Peyer's patch (tissue), 4 donors: ENCODE data around the gene CTLA4. TPM values are rescaled to one million over a fixed set of nuclear protein-coding genes. Genes with fewer than 3 reads are reported as not detected.

ENCODE experiments used
- DNase-seq, 3 donors: peaks; one replicate each; pipeline ENCODE4 v3.0.0-alpha.2; 2017 to 2019
- H3K27ac ChIP-seq, 4 donors: fragments of 200-600 bp; sonication (generic); one replicate each; pipeline ENCODE4 v1.5.1; 2016 to 2019
- H3K27me3 ChIP-seq, 2 donors: fragments of 200-600 bp; sonication (generic); one replicate each; pipeline ENCODE4 v1.5.1; 2019
- H3K36me3 ChIP-seq, 3 donors: fragments of 200-600 bp; sonication (generic); one replicate each; pipeline ENCODE4 v1.5.1; 2016 to 2019
- H3K4me1 ChIP-seq, 4 donors: fragments of 200-600 bp; sonication (generic); one replicate each; pipeline ENCODE4 v1.5.1; 2016 to 2019
- H3K4me3 ChIP-seq, 4 donors: fragments of 200-600 bp; sonication (generic); 1 replicate in 3 of 4; 2 replicates in 1 of 4; pipeline ENCODE4 v1.5.1; 2016 to 2019; ENCODE audit warnings: mild to moderate bottlenecking in 1 of 4
- H3K9me3 ChIP-seq, 4 donors: fragments of 200-600 bp; sonication (generic); one replicate each; pipeline ENCODE4 v1.5.1; 2016 to 2019; ENCODE audit warnings: mild to moderate bottlenecking in 1 of 4
- POLR2A ChIP-seq, 2 donors: fragments of 450-650 bp; IDR thresholded peaks; one replicate each; pipeline ENCODE4 v1.5.1; 2017; ENCODE audit warnings: antibody characterized with exemption in 2 of 2, mild to moderate bottlenecking in 2 of 2, moderate library complexity in 2 of 2
- total RNA-seq, 4 donors: library from RNA; depleted of rRNA; stranded (reverse); fragments of >200 nt; gene quantifications; one replicate each; pipeline ENCODE4 v1.1.0, GENCODE V29; 2016
- TF ChIP-seq, protein P1 (sequence below), 6 experiments: fragments of 450-650 bp in 4 of 6; fragments of 200-600 bp in 2 of 6; sonication (generic) in 1 of 6; IDR thresholded peaks; one replicate each; pipeline ENCODE4 v1.5.1; 2017 to 2019; ENCODE audit warnings: antibody characterized with exemption in 6 of 6, mild to moderate bottlenecking in 3 of 6, moderate library complexity in 1 of 6

The CTLA4 gene
- total RNA-seq, 4 donors from 2014 or later: 42.1 TPM; not detected in 3

DNA sequence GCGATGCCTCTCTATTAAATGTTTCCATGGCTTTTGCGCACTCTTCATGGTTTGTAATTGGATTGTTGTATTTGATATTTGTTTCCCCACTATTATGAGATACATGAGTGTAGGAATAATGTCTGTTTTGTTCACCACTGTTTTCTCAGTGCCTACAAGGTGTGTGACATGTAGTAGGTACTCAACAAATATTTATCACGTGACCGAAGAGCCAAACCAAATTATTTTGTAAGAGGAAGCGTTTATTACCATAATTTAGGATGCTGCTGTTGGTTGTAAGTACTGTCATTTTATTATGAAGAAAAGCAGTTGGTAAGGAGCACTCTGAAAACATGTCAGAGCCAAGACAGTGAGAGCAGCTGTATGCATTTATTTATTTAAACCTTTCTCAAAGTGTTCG is 32.2 kb upstream of the CTLA4 start:
- DNase-seq: no peak
- Histone ChIP-seq H3K9me3 (no peaks in the 10 kb centered on the region), H3K27ac (no peak overlapping the region), H3K27me3 (no peaks in the 10 kb centered on the region), H3K36me3 (no peaks in the 10 kb centered on the region), H3K4me3 (no peak overlapping the region), H3K4me1 (no peaks in the 10 kb centered on the region)
- TF ChIP-seq, protein P1, sequence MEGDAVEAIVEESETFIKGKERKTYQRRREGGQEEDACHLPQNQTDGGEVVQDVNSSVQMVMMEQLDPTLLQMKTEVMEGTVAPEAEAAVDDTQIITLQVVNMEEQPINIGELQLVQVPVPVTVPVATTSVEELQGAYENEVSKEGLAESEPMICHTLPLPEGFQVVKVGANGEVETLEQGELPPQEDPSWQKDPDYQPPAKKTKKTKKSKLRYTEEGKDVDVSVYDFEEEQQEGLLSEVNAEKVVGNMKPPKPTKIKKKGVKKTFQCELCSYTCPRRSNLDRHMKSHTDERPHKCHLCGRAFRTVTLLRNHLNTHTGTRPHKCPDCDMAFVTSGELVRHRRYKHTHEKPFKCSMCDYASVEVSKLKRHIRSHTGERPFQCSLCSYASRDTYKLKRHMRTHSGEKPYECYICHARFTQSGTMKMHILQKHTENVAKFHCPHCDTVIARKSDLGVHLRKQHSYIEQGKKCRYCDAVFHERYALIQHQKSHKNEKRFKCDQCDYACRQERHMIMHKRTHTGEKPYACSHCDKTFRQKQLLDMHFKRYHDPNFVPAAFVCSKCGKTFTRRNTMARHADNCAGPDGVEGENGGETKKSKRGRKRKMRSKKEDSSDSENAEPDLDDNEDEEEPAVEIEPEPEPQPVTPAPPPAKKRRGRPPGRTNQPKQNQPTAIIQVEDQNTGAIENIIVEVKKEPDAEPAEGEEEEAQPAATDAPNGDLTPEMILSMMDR (IDR thresholded peaks at IDR 0.05): no peak
- TF ChIP-seq POLR2A (IDR thresholded peaks at IDR 0.05): no peak

DNA sequence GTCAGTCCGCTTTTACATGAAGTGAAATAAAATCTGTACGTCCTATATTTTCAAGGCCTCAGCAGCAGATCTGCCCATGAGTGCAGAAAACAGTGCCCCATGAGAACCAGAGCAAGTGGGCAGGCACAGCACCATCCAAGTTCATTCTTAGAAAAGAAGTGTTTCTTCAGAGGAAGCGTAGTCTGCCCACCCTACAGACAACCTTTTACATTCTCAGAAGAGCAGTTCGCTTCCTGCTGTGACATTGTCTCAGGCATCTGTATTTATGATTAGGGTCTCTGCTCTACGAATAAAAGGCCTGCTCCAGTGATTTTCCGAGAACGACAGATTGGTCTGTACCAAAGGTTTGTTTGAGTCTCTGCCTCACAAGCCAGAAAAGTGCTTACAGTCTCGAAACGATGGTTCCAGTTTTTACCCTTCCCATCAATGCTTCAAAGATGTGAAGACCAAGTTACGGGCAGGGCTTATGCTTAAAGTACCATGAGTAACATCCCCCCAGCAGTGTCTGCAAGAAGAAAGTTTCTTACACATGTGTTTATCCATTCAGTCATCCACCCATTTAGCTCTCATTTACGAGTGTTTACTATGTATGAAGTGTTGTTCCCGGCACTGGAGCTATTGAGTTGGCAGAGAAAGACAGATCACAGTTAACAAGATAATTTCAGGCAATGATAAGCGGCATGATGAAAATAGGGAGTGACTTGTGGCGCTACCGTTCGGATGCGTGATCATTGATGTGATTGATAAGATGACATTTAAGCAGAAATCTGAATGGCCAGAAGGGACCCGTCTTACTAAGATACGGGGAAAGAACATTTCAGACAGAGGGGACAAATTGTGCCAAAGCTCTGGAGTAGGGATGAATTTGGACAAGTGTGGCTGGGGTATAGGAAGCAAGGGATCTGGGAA is 31.4 kb upstream of the CTLA4 start:
- TF ChIP-seq, protein P1 (IDR thresholded peaks at IDR 0.05): no peak
- no peak for TF ChIP-seq POLR2A (IDR thresholded peaks at IDR 0.05)
- H3K4me3 ChIP-seq: no peak overlapping the region

DNA sequence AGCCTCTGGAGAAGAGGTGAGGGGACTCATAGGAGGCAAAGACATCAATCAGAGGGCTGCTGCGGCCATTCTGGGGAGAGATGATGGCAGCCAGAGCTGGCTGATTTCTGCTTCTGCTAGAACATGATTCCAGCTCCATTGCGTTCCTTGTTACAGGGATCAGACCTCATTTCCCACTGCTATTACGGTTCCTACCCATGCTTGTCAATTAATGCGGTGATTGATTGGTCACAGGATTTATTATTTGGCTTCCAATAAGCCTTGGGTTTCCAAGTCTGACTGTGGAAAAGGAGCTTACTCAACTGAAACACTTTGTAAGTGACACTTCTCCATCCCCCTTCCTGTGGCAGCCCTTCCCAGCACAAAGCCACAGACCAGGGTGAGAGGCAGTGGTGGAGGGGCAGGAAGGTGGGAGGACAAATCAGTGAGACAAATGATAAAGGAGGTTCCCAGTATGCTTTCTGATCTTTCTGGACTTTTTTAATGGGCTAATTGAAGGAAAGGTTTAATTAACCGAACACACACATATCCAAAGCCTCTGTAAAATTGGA is 26.8 kb upstream of the CTLA4 start:
- Histone ChIP-seq H3K4me3 (no peak overlapping the region), H3K27me3 (no peaks in the 10 kb centered on the region), H3K9me3 (no peaks in the 10 kb centered on the region), H3K36me3 (no peaks in the 10 kb centered on the region), H3K4me1 (no peaks in the 10 kb centered on the region), H3K27ac (no peak overlapping the region)
- no peak for DNase-seq
- TF ChIP-seq, protein P1 (IDR thresholded peaks at IDR 0.05): no peak
- TF ChIP-seq POLR2A (IDR thresholded peaks at IDR 0.05): no peak

More for the DNA sequence above, 31.4 kb upstream of the CTLA4 start:
- H3K9me3 ChIP-seq: no peaks in the 10 kb centered on the region
- no peaks in the 10 kb centered on the region for H3K4me1 ChIP-seq
- DNase-seq: no peak
- H3K36me3 ChIP-seq: no peaks in the 10 kb centered on the region
- no peaks in the 10 kb centered on the region for H3K27me3 ChIP-seq
- no peak overlapping the region for H3K27ac ChIP-seq

DNA sequence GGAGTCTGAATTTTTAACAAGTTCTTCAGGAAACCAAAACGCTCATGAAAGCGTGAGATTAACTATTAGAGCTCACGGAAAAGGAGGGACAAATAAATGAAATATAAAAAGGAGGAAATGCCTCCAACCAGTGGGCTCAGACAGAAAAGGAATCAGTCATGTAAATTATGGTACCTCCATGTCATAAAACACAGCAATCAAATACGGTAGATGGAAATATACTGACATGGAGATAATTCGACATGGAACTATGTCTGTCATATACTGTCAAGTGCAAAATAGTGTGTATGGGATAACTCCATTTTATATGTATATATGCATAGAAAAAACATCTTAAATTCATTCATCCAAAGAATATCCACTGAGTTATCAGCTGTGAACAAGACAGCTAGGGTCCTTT is 25.9 kb upstream of the CTLA4 start:
- no peaks in the 10 kb centered on the region for H3K27me3 ChIP-seq
- TF ChIP-seq, protein P1 (IDR thresholded peaks at IDR 0.05): no peak
- TF ChIP-seq POLR2A (IDR thresholded peaks at IDR 0.05): no peak
- no peak overlapping the region for H3K4me3 ChIP-seq
- H3K36me3 ChIP-seq: no peaks in the 10 kb centered on the region
- no peak overlapping the region for H3K27ac ChIP-seq
- H3K9me3 ChIP-seq: no peaks in the 10 kb centered on the region
- H3K4me1 ChIP-seq: no peaks in the 10 kb centered on the region
- no peak for DNase-seq

DNA sequence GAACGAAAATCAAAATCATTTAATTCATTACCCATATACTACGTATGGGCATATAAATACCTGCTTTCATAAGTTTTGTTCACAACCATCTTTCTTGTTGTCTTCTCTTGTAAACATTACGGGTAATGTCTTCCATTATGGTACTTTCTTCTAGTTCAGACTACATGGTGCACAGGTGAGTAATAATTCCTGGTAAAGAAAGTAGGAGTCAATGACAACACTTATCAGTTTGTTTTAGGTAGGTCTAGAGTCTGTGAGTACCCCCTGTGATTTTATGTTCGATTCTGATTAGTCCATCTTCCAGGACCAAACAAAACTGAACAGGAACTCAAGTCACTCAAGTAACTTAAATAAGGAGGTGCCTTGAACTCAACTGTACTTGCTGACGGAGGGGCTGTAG is 25.2 kb upstream of the CTLA4 start:
- Histone ChIP-seq H3K36me3 (no peaks in the 10 kb centered on the region), H3K27me3 (no peaks in the 10 kb centered on the region), H3K4me1 (no peaks in the 10 kb centered on the region), H3K27ac (no peak overlapping the region), H3K4me3 (no peak overlapping the region), H3K9me3 (no peaks in the 10 kb centered on the region)
- no peak for DNase-seq
- TF ChIP-seq, protein P1 (IDR thresholded peaks at IDR 0.05): no peak
- no peak for TF ChIP-seq POLR2A (IDR thresholded peaks at IDR 0.05)
